Right cardiac atrium (tissue), 5 donors: Measurements from ENCODE around the gene RNF212B. TPM values are rescaled to one million over a fixed set of nuclear protein-coding genes. Genes with fewer than 3 reads are reported as not detected.

Experiments used
- ATAC-seq, 2 donors: fragments of 200-7000 bp; cut with Tn5 transposase; one replicate each; pipeline versions ENCODE4 v1.8.0 to v1.9.1; 2020; ENCODE audit warnings: moderate library complexity in 2 of 2, mild to moderate bottlenecking in 1 of 2
- DNase-seq, 3 donors: peaks; one replicate each; pipeline ENCODE4 v3.0.0-alpha.2; 2020
- H3K27ac ChIP-seq: one replicate; pipeline ENCODE4 v1.5.1; 2013; ENCODE audit warnings: mild to moderate bottlenecking, low read length, control low read depth, moderate library complexity
- H3K27me3 ChIP-seq: one replicate; pipeline ENCODE4 v1.6.1; 2013; ENCODE audit not compliant: control insufficient read depth, insufficient read depth
- H3K4me1 ChIP-seq: one replicate; pipeline ENCODE4 v1.6.1; 2013; ENCODE audit warnings: low read length; ENCODE audit not compliant: control insufficient read depth, insufficient read depth
- H3K4me3 ChIP-seq: one replicate; pipeline ENCODE4 v1.5.1; 2013; ENCODE audit warnings: low read length, control low read depth
- H3K9me3 ChIP-seq: one replicate; pipeline ENCODE4 v1.6.1; 2013; ENCODE audit warnings: low read length; ENCODE audit not compliant: control insufficient read depth
- WGBS: extraction: QIAGEN DNeasy Blood & Tissue Kit; methylation state at CpG from one replicate; pipeline ENCODE4 v1.1.7; 2013; 5-methylcytosine and 5-hydroxymethylcytosine counted together
- intact Hi-C, 4 donors: fragments of 100-400 bp; cut with DNase I; formaldehyde crosslinking; loops; one replicate each; pipeline versions ENCODE4 v1.11.0 to v1.14.0; 2022 to 2023
- polyA plus RNA-seq: library from polyadenylated mRNA; stranded (reverse); fragments of 200-250 nt; gene quantifications from one replicate; pipeline ENCODE4 v1.2.3, GENCODE V29; 2013
- total RNA-seq, 4 donors: library from RNA; stranded (reverse); fragmentation: NEBNext Ultra II Directional; extraction: Animal tissue kit (Norgen Biotek cat#: 25700); gene quantifications; one replicate each; pipeline ENCODE4 v1.2.1, GENCODE V29; 2021
- donor health status: healthy with polysubstance abuse.
- donor health status: DM: no; HTN: yes; CAD: no.
- donor health status: DM: no; HTN: no; CAD: no.
- donor health status: DM: no; HTN: yes; CAD: no; lungs with severe emphysema.
- donor health status: DM: yes; HTN: yes; CAD: no.

Gene RNF212B
- total and polyA plus RNA-seq, 5 donors, result not detected

- Histone ChIP-seq H3K4me1 (no peaks in the 10 kb centered on the region), H3K4me3 (no peak overlapping the region), H3K9me3 (no peaks in the 10 kb centered on the region), H3K27me3 (no peaks in the 10 kb centered on the region), H3K27ac (no peak overlapping the region)
- ATAC-seq, result no peak
- no peak for DNase-seq
- WGBS, result 94% methylated on average over 6 of the region's 6 CpGs
- intact Hi-C loops, result no loop called here
These were observed 43.5 kb downstream of the RNF212B start for GRCh38 chr14:23281247-23281646.

- intact Hi-C loops, result no loop called here
- DNase-seq (no peak), ATAC-seq (peak in 1 of 2 donors; percentile 5)
- WGBS, result 20% methylated on average over 9 of the region's 9 CpGs
- Histone ChIP-seq H3K27ac (peak overlapping the region; percentile 84), H3K9me3 (no peaks in the 10 kb centered on the region), H3K4me1 (no peaks in the 10 kb centered on the region), H3K4me3 (peak overlapping the region; percentile 81), H3K27me3 (no peaks in the 10 kb centered on the region)
These were observed 47.2 kb downstream of the RNF212B start for GRCh38 chr14:23284654-23285529.

GRCh38 chr14:23285530-23286019 lies 47.8 kb downstream of the RNF212B start:
- no peaks in the 10 kb centered on the region for H3K9me3 ChIP-seq
- under 1% methylated on average over 22 of the region's 22 CpGs for WGBS
- no peaks in the 10 kb centered on the region for H3K27me3 ChIP-seq
- peak overlapping the region; percentile 84 for H3K27ac ChIP-seq
- peak overlapping the region; percentile 81 for H3K4me3 ChIP-seq
- H3K4me1 ChIP-seq, result no peaks in the 10 kb centered on the region
- peak in 1 of 3 donors; percentile 52 for DNase-seq
- ATAC-seq, result peak; percentile 33 to 54
- intact Hi-C loops, result no loop called here

- Histone ChIP-seq H3K4me3 (peak within 1 kb of the TSS; percentile 81), H3K27me3 (no peaks in the 10 kb centered on the region), H3K4me1 (no peaks in the 10 kb centered on the region), H3K27ac (peak within 1 kb of the TSS; percentile 94), H3K9me3 (no peaks in the 10 kb centered on the region)
- intact Hi-C loops, result no loop called here
- under 1% methylated on average over 53 of the region's 53 CpGs for WGBS
- peak; percentile 99 for ATAC-seq
- peak; percentile 100 for DNase-seq
These were observed 48.5 kb downstream of the RNF212B start, which contains the start of gene HOMEZ for GRCh38 chr14:23286020-23286901. Gene HOMEZ, minus strand, starts transcription at chr14:23286132. Its CDS starts 180 bp downstream, at chr14:23285952.

GRCh38 chr14:23286902-23287479 lies 49.3 kb downstream of the RNF212B start:
- Histone ChIP-seq H3K4me3 (peak overlapping the region; percentile 54), H3K9me3 (no peaks in the 10 kb centered on the region), H3K27ac (peak overlapping the region; percentile 94), H3K27me3 (no peaks in the 10 kb centered on the region), H3K4me1 (no peaks in the 10 kb centered on the region)
- intact Hi-C loops, result no loop called here
- 60% methylated on average over 6 of the region's 6 CpGs for whole genome bisulfite sequencing
- ATAC-seq, result no peak
- DNase-seq, result no peak

- H3K4me3 ChIP-seq, result no peak overlapping the region
- ATAC-seq, result peak; percentile 52 to 62
- H3K9me3 ChIP-seq, result no peaks in the 10 kb centered on the region
- intact Hi-C loops, result loop anchor here in 1 of 4 donors (10.0 kb wide), 1 partner anchor 170 kb away; no protein-coding TSS in a partner anchor
- peaks cover under 1% of the 10 kb centered on the region for H3K4me1 ChIP-seq
- H3K27ac ChIP-seq, result no peak overlapping the region
- WGBS, result 25% methylated on average over 24 of the region's 24 CpGs
- no peaks in the 10 kb centered on the region for H3K27me3 ChIP-seq
- peak in 2 of 3 donors; percentile 41 to 78 for DNase-seq
These were observed 57.2 kb downstream of the RNF212B start for GRCh38 chr14:23294734-23295561.

GRCh38 chr14:23296012-23296777 lies 58.5 kb downstream of the RNF212B start:
- Histone ChIP-seq H3K27me3 (no peaks in the 10 kb centered on the region), H3K4me3 (no peak overlapping the region), H3K27ac (no peak overlapping the region), H3K4me1 (peaks cover 2% of the 10 kb centered on the region), H3K9me3 (no peaks in the 10 kb centered on the region)
- 88% methylated on average over 7 of the region's 7 CpGs for WGBS
- ATAC-seq (no peak), DNase-seq (no peak)
- intact Hi-C loops, result loop anchor here in 1 of 4 donors (10.0 kb wide), 1 partner anchor 171 kb away; no protein-coding TSS in a partner anchor

- DNase-seq (no peak), ATAC-seq (no peak)
- Histone ChIP-seq H3K27ac (no peak overlapping the region), H3K4me3 (no peak overlapping the region), H3K9me3 (no peaks in the 10 kb centered on the region), H3K4me1 (peaks cover 2% of the 10 kb centered on the region), H3K27me3 (no peaks in the 10 kb centered on the region)
- intact Hi-C loops, result loop anchor here in 1 of 4 donors (10.0 kb wide), 1 partner anchor 172 kb away; no protein-coding TSS in a partner anchor
- 86% methylated on average over 7 of the region's 7 CpGs for WGBS
These were observed 59.4 kb downstream of the RNF212B start for GRCh38 chr14:23297096-23297495.

- peaks cover 3% of the 10 kb centered on the region for H3K4me1 ChIP-seq
- no peak overlapping the region for H3K27ac ChIP-seq
- ATAC-seq (no peak), DNase-seq (no peak)
- intact Hi-C loops, result loop anchor here in 1 of 4 donors (10.0 kb wide), 1 partner anchor 173 kb away; no protein-coding TSS in a partner anchor
- WGBS, result 84% methylated on average over 7 of the region's 7 CpGs
- H3K4me3 ChIP-seq, result no peak overlapping the region
- no peaks in the 10 kb centered on the region for H3K27me3 ChIP-seq
- H3K9me3 ChIP-seq, result no peaks in the 10 kb centered on the region
These were observed 60.0 kb downstream of the RNF212B start for GRCh38 chr14:23297611-23298277.
